Activated naive CD4-positive, alpha-beta T cell treated with anti-CD3 and anti-CD28 coated beads, Interleukin-2, amount 50 U/mL, for 24 hours (primary cell): ENCODE data around the gene DAPK1.

Experiments used
- H3K27ac Mint-ChIP-seq: one replicate; pipeline ENCODE4 v1.8.0; 2021; ENCODE audit warnings: mild to moderate bottlenecking, mixed read lengths
- H3K27me3 Mint-ChIP-seq: one replicate; pipeline ENCODE4 v1.8.0; 2021; ENCODE audit warnings: mixed read lengths
- H3K36me3 Mint-ChIP-seq: one replicate; pipeline ENCODE4 v1.8.0; 2021; ENCODE audit warnings: mixed read lengths
- H3K4me1 Mint-ChIP-seq: one replicate; pipeline ENCODE4 v1.8.0; 2021; ENCODE audit warnings: mixed read lengths
- H3K4me3 Mint-ChIP-seq: one replicate; pipeline ENCODE4 v1.8.0; 2021; ENCODE audit warnings: mild to moderate bottlenecking, mixed read lengths
- H3K9me3 Mint-ChIP-seq: one replicate; pipeline ENCODE4 v1.8.0; 2021; ENCODE audit warnings: mixed read lengths

DAPK1 gene

GRCh38 chr9:87580941-87581438, 83.3 kb downstream of the DAPK1 start:
- Mint-ChIP-seq H3K4me1 (no peaks in the 10 kb centered on the region), H3K27ac (no peak overlapping the region), H3K9me3 (no peaks in the 10 kb centered on the region), H3K4me3 (no peak overlapping the region), H3K36me3 (no peaks in the 10 kb centered on the region), H3K27me3 (no peaks in the 10 kb centered on the region)

GRCh38 chr9:87581513-87581912, 83.8 kb downstream of the DAPK1 start:
- no peak overlapping the region for H3K27ac Mint-ChIP-seq
- no peaks in the 10 kb centered on the region for H3K27me3 Mint-ChIP-seq
- no peaks in the 10 kb centered on the region for H3K36me3 Mint-ChIP-seq
- H3K4me3 Mint-ChIP-seq, result no peak overlapping the region
- no peaks in the 10 kb centered on the region for H3K9me3 Mint-ChIP-seq
- H3K4me1 Mint-ChIP-seq, result no peaks in the 10 kb centered on the region

- Mint-ChIP-seq H3K9me3 (no peaks in the 10 kb centered on the region), H3K27ac (no peak overlapping the region), H3K4me1 (no peaks in the 10 kb centered on the region), H3K4me3 (no peak overlapping the region), H3K27me3 (no peaks in the 10 kb centered on the region), H3K36me3 (no peaks in the 10 kb centered on the region)
Measured at GRCh38 chr9:87581949-87582637, 84.4 kb downstream of the DAPK1 start.

GRCh38 chr9:87584326-87584725, 86.7 kb downstream of the DAPK1 start:
- no peaks in the 10 kb centered on the region for H3K4me1 Mint-ChIP-seq
- no peak overlapping the region for H3K4me3 Mint-ChIP-seq
- H3K27ac Mint-ChIP-seq, result no peak overlapping the region
- H3K9me3 Mint-ChIP-seq, result no peaks in the 10 kb centered on the region
- no peaks in the 10 kb centered on the region for H3K36me3 Mint-ChIP-seq
- no peaks in the 10 kb centered on the region for H3K27me3 Mint-ChIP-seq

GRCh38 chr9:87585123-87585855, 87.6 kb downstream of the DAPK1 start:
- Mint-ChIP-seq H3K36me3 (no peaks in the 10 kb centered on the region), H3K27me3 (no peaks in the 10 kb centered on the region), H3K4me1 (no peaks in the 10 kb centered on the region), H3K4me3 (no peak overlapping the region), H3K9me3 (no peaks in the 10 kb centered on the region), H3K27ac (no peak overlapping the region)

- H3K9me3 Mint-ChIP-seq, result no peaks in the 10 kb centered on the region
- no peak overlapping the region for H3K4me3 Mint-ChIP-seq
- no peaks in the 10 kb centered on the region for H3K27me3 Mint-ChIP-seq
Measured at GRCh38 chr9:87586731-87587355, 89.2 kb downstream of the DAPK1 start.

GRCh38 chr9:87587356-87587745, 89.7 kb downstream of the DAPK1 start:
- no peaks in the 10 kb centered on the region for H3K27me3 Mint-ChIP-seq
- no peaks in the 10 kb centered on the region for H3K4me1 Mint-ChIP-seq
- no peaks in the 10 kb centered on the region for H3K36me3 Mint-ChIP-seq
- no peaks in the 10 kb centered on the region for H3K9me3 Mint-ChIP-seq
- H3K27ac Mint-ChIP-seq, result no peak overlapping the region
- no peak overlapping the region for H3K4me3 Mint-ChIP-seq

More at GRCh38 chr9:87586731-87587355, 89.2 kb downstream of the DAPK1 start:
- Mint-ChIP-seq H3K27ac (no peak overlapping the region), H3K36me3 (no peaks in the 10 kb centered on the region), H3K4me1 (no peaks in the 10 kb centered on the region)

- H3K4me1 Mint-ChIP-seq, result no peaks in the 10 kb centered on the region
- no peak overlapping the region for H3K4me3 Mint-ChIP-seq
- no peak overlapping the region for H3K27ac Mint-ChIP-seq
- no peaks in the 10 kb centered on the region for H3K27me3 Mint-ChIP-seq
- H3K9me3 Mint-ChIP-seq, result no peaks in the 10 kb centered on the region
- H3K36me3 Mint-ChIP-seq, result no peaks in the 10 kb centered on the region
Measured at GRCh38 chr9:87587864-87588263, 90.2 kb downstream of the DAPK1 start.

GRCh38 chr9:87588339-87588738, 90.7 kb downstream of the DAPK1 start:
- Mint-ChIP-seq H3K9me3 (no peaks in the 10 kb centered on the region), H3K27me3 (no peaks in the 10 kb centered on the region), H3K36me3 (no peaks in the 10 kb centered on the region), H3K4me1 (no peaks in the 10 kb centered on the region), H3K27ac (no peak overlapping the region), H3K4me3 (no peak overlapping the region)

- H3K9me3 Mint-ChIP-seq, result no peaks in the 10 kb centered on the region
- H3K27ac Mint-ChIP-seq, result no peak overlapping the region
- H3K36me3 Mint-ChIP-seq, result no peaks in the 10 kb centered on the region
- H3K27me3 Mint-ChIP-seq, result no peaks in the 10 kb centered on the region
- H3K4me1 Mint-ChIP-seq, result no peaks in the 10 kb centered on the region
- H3K4me3 Mint-ChIP-seq, result no peak overlapping the region
Measured at GRCh38 chr9:87590996-87591395, 93.3 kb downstream of the DAPK1 start.

GRCh38 chr9:87592554-87593358, 95.1 kb downstream of the DAPK1 start:
- H3K4me1 Mint-ChIP-seq, result no peaks in the 10 kb centered on the region
- no peaks in the 10 kb centered on the region for H3K9me3 Mint-ChIP-seq
- no peak overlapping the region for H3K27ac Mint-ChIP-seq
- no peaks in the 10 kb centered on the region for H3K36me3 Mint-ChIP-seq
- H3K27me3 Mint-ChIP-seq, result peaks cover 2% of the 10 kb centered on the region
- H3K4me3 Mint-ChIP-seq, result no peak overlapping the region

- Mint-ChIP-seq H3K27ac (no peak overlapping the region), H3K36me3 (no peaks in the 10 kb centered on the region), H3K4me3 (no peak overlapping the region), H3K9me3 (no peaks in the 10 kb centered on the region), H3K4me1 (no peaks in the 10 kb centered on the region), H3K27me3 (peaks cover 2% of the 10 kb centered on the region)
Measured at GRCh38 chr9:87593359-87593980, 95.8 kb downstream of the DAPK1 start.

GRCh38 chr9:87594194-87594593, 96.5 kb downstream of the DAPK1 start:
- Mint-ChIP-seq H3K9me3 (no peaks in the 10 kb centered on the region), H3K36me3 (no peaks in the 10 kb centered on the region), H3K4me1 (no peaks in the 10 kb centered on the region), H3K27me3 (peaks cover 3% of the 10 kb centered on the region), H3K27ac (no peak overlapping the region), H3K4me3 (no peak overlapping the region)

GRCh38 chr9:87594662-87595061, 97.0 kb downstream of the DAPK1 start:
- no peaks in the 10 kb centered on the region for H3K4me1 Mint-ChIP-seq
- no peaks in the 10 kb centered on the region for H3K9me3 Mint-ChIP-seq
- H3K36me3 Mint-ChIP-seq, result no peaks in the 10 kb centered on the region
- no peak overlapping the region for H3K4me3 Mint-ChIP-seq
- peaks cover 3% of the 10 kb centered on the region for H3K27me3 Mint-ChIP-seq
- H3K27ac Mint-ChIP-seq, result no peak overlapping the region

- H3K4me1 Mint-ChIP-seq, result no peaks in the 10 kb centered on the region
- H3K36me3 Mint-ChIP-seq, result no peaks in the 10 kb centered on the region
- H3K27me3 Mint-ChIP-seq, result peaks cover 6% of the 10 kb centered on the region
- no peak overlapping the region for H3K4me3 Mint-ChIP-seq
- no peak overlapping the region for H3K27ac Mint-ChIP-seq
- no peaks in the 10 kb centered on the region for H3K9me3 Mint-ChIP-seq
Measured at GRCh38 chr9:87595610-87596009, 97.9 kb downstream of the DAPK1 start.
